ENCODE data around the gene ITGB2.

Gene ITGB2

GRCh38 chr21:44854664-44855446, 65.8 kb downstream of the ITGB2 start:
- Histone ChIP-seq H3K9me2 (ENCODE audit: low read depth, low read length) (no peaks in the 10 kb centered on the region), H3K27ac (ENCODE audit: low read depth, low read length, poor library complexity, severe bottlenecking) (no peak overlapping the region), H3K4me2 (ENCODE audit: low read length) (no peak overlapping the region), H3K4me3 (ENCODE audit: low read depth, low read length, poor library complexity, severe bottlenecking) (no peak overlapping the region), H3K9me3 (ENCODE audit: low read length) (no peaks in the 10 kb centered on the region), H3K36me3 (ENCODE audit: insufficient read depth, low read length) (peaks cover 57% of the 10 kb centered on the region), H3K4me1 (ENCODE audit: insufficient read depth, low read length, severe bottlenecking) (no peaks in the 10 kb centered on the region), H4K20me1 (ENCODE audit: insufficient read depth, low read length) (no peaks in the 10 kb centered on the region), H2AFZ (ENCODE audit: low read length) (no peak overlapping the region), H3F3A (ENCODE audit: insufficient read depth, low read length) (no peaks in the 10 kb centered on the region), H3K79me2 (ENCODE audit: insufficient read depth, low read length) (no peaks in the 10 kb centered on the region), H3K9ac (ENCODE audit: low read length) (no peak overlapping the region), H3K27me3 (ENCODE audit: insufficient read depth, low read length) (no peaks in the 10 kb centered on the region)
- no peak for TF ChIP-seq EZH2 (IDR thresholded peaks at IDR 0.05; ENCODE audit: borderline replicate concordance, low read length)
- TF ChIP-seq, protein P1, sequence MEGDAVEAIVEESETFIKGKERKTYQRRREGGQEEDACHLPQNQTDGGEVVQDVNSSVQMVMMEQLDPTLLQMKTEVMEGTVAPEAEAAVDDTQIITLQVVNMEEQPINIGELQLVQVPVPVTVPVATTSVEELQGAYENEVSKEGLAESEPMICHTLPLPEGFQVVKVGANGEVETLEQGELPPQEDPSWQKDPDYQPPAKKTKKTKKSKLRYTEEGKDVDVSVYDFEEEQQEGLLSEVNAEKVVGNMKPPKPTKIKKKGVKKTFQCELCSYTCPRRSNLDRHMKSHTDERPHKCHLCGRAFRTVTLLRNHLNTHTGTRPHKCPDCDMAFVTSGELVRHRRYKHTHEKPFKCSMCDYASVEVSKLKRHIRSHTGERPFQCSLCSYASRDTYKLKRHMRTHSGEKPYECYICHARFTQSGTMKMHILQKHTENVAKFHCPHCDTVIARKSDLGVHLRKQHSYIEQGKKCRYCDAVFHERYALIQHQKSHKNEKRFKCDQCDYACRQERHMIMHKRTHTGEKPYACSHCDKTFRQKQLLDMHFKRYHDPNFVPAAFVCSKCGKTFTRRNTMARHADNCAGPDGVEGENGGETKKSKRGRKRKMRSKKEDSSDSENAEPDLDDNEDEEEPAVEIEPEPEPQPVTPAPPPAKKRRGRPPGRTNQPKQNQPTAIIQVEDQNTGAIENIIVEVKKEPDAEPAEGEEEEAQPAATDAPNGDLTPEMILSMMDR (IDR thresholded peaks at IDR 0.05; ENCODE audit: low read length), result no peak

GRCh38 chr21:44854391-44854663, 66.4 kb downstream of the ITGB2 start:
- H2AFZ ChIP-seq (ENCODE audit: low read length), result no peak overlapping the region
- H3K36me3 ChIP-seq (ENCODE audit: insufficient read depth, low read length), result peaks cover 57% of the 10 kb centered on the region
- H3K9me2 ChIP-seq (ENCODE audit: low read depth, low read length), result no peaks in the 10 kb centered on the region
- H3K27ac ChIP-seq (ENCODE audit: low read depth, low read length, poor library complexity, severe bottlenecking), result no peak overlapping the region
- no peaks in the 10 kb centered on the region for H3K79me2 ChIP-seq (ENCODE audit: insufficient read depth, low read length)
- H3K4me3 ChIP-seq (ENCODE audit: low read depth, low read length, poor library complexity, severe bottlenecking), result no peak overlapping the region
- no peak overlapping the region for H3K4me2 ChIP-seq (ENCODE audit: low read length)
- no peaks in the 10 kb centered on the region for H4K20me1 ChIP-seq (ENCODE audit: insufficient read depth, low read length)
- no peak for TF ChIP-seq EZH2 (IDR thresholded peaks at IDR 0.05; ENCODE audit: borderline replicate concordance, low read length)
- TF ChIP-seq, protein P1 (IDR thresholded peaks at IDR 0.05; ENCODE audit: low read length), result no peak
- no peaks in the 10 kb centered on the region for H3K27me3 ChIP-seq (ENCODE audit: insufficient read depth, low read length)
- no peaks in the 10 kb centered on the region for H3K4me1 ChIP-seq (ENCODE audit: insufficient read depth, low read length, severe bottlenecking)
- no peak overlapping the region for H3K9ac ChIP-seq (ENCODE audit: low read length)
- H3K9me3 ChIP-seq (ENCODE audit: low read length), result no peaks in the 10 kb centered on the region
- H3F3A ChIP-seq (ENCODE audit: insufficient read depth, low read length), result no peaks in the 10 kb centered on the region

- Histone ChIP-seq H3K27ac (ENCODE audit: low read depth, low read length, poor library complexity, severe bottlenecking) (no peak overlapping the region), H3K9me3 (ENCODE audit: low read length) (no peaks in the 10 kb centered on the region), H3K4me2 (ENCODE audit: low read length) (no peak overlapping the region), H3K27me3 (ENCODE audit: insufficient read depth, low read length) (no peaks in the 10 kb centered on the region), H3F3A (ENCODE audit: insufficient read depth, low read length) (no peaks in the 10 kb centered on the region), H3K4me1 (ENCODE audit: insufficient read depth, low read length, severe bottlenecking) (no peaks in the 10 kb centered on the region), H2AFZ (ENCODE audit: low read length) (no peak overlapping the region), H3K9me2 (ENCODE audit: low read depth, low read length) (no peaks in the 10 kb centered on the region), H3K4me3 (ENCODE audit: low read depth, low read length, poor library complexity, severe bottlenecking) (no peak overlapping the region), H4K20me1 (ENCODE audit: insufficient read depth, low read length) (no peaks in the 10 kb centered on the region), H3K79me2 (ENCODE audit: insufficient read depth, low read length) (no peaks in the 10 kb centered on the region), H3K9ac (ENCODE audit: low read length) (no peak overlapping the region), H3K36me3 (ENCODE audit: insufficient read depth, low read length) (peaks cover 55% of the 10 kb centered on the region)
- TF ChIP-seq, protein P1 (IDR thresholded peaks at IDR 0.05; ENCODE audit: low read length), result no peak
- no peak for TF ChIP-seq EZH2 (IDR thresholded peaks at IDR 0.05; ENCODE audit: borderline replicate concordance, low read length)
Measured at GRCh38 chr21:44853601-44854390, 66.9 kb downstream of the ITGB2 start.

Measured in OCI-LY1 (cell line).